ENCODE results near the gene F8.
A peak's percentile ranks its signal among the peaks of the same experiment; 100 is the strongest.

DNA sequence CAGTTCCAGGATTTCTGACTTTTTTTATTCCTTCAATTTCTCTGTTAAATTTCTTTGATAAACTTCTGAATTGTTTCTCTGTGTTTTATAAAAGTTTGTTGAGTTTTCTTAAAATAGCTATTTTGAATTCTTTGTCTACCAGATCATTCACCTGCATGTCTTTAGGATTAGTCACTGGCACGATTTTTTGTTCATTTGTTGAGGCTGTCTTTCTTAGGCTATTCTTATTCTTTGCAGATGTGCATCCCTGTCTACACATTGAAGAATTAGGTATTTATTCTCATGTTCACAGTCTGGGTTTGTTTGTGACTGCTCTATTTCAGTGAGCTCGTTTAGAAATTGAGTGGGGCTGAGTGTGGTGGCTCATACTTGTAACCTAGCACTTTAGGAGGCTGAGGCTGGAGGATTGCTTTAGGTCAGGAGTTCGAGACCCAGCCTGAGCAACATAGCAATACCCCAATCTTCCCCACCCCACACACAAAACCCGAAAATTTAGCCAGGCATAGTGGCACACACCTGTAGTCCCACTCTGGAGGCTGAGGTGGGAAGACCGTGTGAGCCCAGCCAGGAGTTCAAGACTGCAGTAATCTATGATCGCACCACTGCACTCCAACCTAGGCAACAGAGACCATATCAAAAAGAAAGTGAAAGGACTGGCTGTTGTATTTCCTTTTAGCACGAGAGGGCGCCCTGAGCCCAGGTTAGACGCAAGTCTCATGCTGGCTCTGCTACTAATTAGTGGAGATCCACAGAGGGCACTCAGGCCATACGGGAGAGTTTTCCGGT, 42.0 kb downstream of the F8 start:
- TF ChIP-seq, protein P1, sequence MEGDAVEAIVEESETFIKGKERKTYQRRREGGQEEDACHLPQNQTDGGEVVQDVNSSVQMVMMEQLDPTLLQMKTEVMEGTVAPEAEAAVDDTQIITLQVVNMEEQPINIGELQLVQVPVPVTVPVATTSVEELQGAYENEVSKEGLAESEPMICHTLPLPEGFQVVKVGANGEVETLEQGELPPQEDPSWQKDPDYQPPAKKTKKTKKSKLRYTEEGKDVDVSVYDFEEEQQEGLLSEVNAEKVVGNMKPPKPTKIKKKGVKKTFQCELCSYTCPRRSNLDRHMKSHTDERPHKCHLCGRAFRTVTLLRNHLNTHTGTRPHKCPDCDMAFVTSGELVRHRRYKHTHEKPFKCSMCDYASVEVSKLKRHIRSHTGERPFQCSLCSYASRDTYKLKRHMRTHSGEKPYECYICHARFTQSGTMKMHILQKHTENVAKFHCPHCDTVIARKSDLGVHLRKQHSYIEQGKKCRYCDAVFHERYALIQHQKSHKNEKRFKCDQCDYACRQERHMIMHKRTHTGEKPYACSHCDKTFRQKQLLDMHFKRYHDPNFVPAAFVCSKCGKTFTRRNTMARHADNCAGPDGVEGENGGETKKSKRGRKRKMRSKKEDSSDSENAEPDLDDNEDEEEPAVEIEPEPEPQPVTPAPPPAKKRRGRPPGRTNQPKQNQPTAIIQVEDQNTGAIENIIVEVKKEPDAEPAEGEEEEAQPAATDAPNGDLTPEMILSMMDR (conservative IDR thresholded peaks at IDR 0.05): peak; percentile 71
- TF ChIP-seq ZFX (IDR thresholded peaks at IDR 0.05): no peak
